ENCODE measurements around the gene DDX17.

DNA sequence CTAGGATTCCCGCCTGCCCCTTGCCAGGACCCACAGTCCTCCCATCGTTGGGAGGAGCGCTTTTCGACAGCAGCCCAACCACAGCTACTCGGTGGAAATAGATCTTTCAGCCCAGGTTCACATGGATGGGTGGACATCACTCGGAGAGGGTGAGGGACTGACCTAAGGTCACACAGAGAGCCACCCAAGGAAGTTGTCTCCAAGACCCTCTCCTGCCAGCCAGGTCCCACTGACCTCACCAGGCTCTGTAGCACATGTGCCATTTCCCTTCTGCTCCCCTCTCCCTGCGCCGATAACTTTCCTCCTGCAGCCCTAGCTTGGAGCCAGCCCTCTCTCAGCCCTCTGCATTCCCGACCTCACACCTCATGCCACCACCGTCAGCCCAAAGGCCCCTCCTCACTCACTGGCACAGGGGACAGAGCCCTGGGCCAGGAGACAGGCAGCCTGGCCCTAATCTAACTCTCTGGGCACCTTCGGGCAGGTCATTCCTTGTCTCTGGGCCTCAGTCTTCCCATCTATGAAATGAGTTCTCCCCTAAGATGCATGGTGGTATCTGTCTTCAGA is 55.8 kb downstream of the DDX17 start:
- no peak for TF ChIP-seq CTCF (IDR thresholded peaks at IDR 0.05)
- TF ChIP-seq POLR2A (IDR thresholded peaks at IDR 0.05) = no peak

All from lower leg skin (tissue), 3 donors.